Upper lobe of right lung (tissue), 1 donor: ENCODE measurements around the gene MAML3. TPM values are rescaled to one million over a fixed set of nuclear protein-coding genes. Genes with fewer than 3 reads are reported as not detected.

ENCODE experiments used
- ATAC-seq: fragments of 200-7000 bp; cut with Tn5 transposase; one replicate; pipeline ENCODE4 v1.9.1; 2020; ENCODE audit warnings: mild to moderate bottlenecking, moderate library complexity
- DNase-seq: peaks from one replicate; pipeline ENCODE4 v3.0.0-alpha.2; 2020
- H3K27ac ChIP-seq: fragments of 200-600 bp; one replicate; pipeline ENCODE4 v1.8.0; 2022
- H3K27me3 ChIP-seq: fragments of 200-600 bp; one replicate; pipeline ENCODE4 v1.8.0; 2022; ENCODE audit warnings: mild to moderate bottlenecking
- H3K36me3 ChIP-seq: fragments of 200-600 bp; one replicate; pipeline ENCODE4 v1.8.0; 2022
- H3K4me1 ChIP-seq: fragments of 200-600 bp; one replicate; pipeline ENCODE4 v1.8.0; 2022
- H3K4me3 ChIP-seq: fragments of 200-600 bp; one replicate; pipeline ENCODE4 v1.8.0; 2022; ENCODE audit warnings: mild to moderate bottlenecking
- H3K9me3 ChIP-seq: fragments of 200-600 bp; one replicate; pipeline ENCODE4 v1.8.0; 2022
- intact Hi-C: fragments of 100-400 bp; cut with DNase I; formaldehyde crosslinking; loops from one replicate; pipeline ENCODE4 v1.11.0; 2022
- total RNA-seq: library from RNA; stranded (reverse); fragmentation: NEBNext Ultra II Directional; extraction: Animal tissue kit (Norgen Biotek cat#: 25700); gene quantifications from one replicate; pipeline ENCODE4 v1.2.1, GENCODE V29; 2021
- TF ChIP-seq, protein P1 (sequence below): fragments of 200-600 bp; IDR thresholded peaks from one replicate; pipeline ENCODE4 v1.8.0; 2022; ENCODE audit warnings: antibody characterized with exemption
- donor health status: DM: no; HTN: yes; CAD: no; lungs with severe emphysema.

The MAML3 gene
- total RNA-seq, 1 donor from 2014 or later: 13.1 TPM

DNA sequence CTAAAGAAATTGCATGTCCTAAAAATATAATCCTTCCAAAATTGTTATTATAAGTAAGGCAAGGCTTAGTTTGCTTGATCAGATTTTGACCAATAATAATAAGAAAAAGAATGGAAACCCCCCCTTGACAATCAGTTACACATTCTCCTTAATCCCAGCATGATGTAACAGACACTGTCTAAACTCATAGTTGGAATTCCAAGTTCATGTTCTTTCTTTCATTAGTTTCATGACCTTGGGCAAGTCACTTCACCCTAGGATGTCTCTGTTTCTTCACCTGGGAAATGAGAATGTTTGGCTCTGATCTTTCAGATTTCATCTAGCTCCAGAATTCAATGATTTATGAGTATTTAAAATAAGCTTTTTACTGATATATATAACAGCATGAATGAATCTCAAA, 64.8 kb downstream of the MAML3 start:
- no peaks in the 10 kb centered on the region for H3K27me3 ChIP-seq
- intact Hi-C loops: no loop called here
- H3K9me3 ChIP-seq: no peaks in the 10 kb centered on the region
- TF ChIP-seq, protein P1, sequence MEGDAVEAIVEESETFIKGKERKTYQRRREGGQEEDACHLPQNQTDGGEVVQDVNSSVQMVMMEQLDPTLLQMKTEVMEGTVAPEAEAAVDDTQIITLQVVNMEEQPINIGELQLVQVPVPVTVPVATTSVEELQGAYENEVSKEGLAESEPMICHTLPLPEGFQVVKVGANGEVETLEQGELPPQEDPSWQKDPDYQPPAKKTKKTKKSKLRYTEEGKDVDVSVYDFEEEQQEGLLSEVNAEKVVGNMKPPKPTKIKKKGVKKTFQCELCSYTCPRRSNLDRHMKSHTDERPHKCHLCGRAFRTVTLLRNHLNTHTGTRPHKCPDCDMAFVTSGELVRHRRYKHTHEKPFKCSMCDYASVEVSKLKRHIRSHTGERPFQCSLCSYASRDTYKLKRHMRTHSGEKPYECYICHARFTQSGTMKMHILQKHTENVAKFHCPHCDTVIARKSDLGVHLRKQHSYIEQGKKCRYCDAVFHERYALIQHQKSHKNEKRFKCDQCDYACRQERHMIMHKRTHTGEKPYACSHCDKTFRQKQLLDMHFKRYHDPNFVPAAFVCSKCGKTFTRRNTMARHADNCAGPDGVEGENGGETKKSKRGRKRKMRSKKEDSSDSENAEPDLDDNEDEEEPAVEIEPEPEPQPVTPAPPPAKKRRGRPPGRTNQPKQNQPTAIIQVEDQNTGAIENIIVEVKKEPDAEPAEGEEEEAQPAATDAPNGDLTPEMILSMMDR: no peak
- no peaks in the 10 kb centered on the region for H3K36me3 ChIP-seq
- H3K4me1 ChIP-seq: peaks cover 51% of the 10 kb centered on the region
- H3K27ac ChIP-seq: no peak overlapping the region
- DNase-seq (no peak), ATAC-seq (no peak)
- no peak overlapping the region for H3K4me3 ChIP-seq

DNA sequence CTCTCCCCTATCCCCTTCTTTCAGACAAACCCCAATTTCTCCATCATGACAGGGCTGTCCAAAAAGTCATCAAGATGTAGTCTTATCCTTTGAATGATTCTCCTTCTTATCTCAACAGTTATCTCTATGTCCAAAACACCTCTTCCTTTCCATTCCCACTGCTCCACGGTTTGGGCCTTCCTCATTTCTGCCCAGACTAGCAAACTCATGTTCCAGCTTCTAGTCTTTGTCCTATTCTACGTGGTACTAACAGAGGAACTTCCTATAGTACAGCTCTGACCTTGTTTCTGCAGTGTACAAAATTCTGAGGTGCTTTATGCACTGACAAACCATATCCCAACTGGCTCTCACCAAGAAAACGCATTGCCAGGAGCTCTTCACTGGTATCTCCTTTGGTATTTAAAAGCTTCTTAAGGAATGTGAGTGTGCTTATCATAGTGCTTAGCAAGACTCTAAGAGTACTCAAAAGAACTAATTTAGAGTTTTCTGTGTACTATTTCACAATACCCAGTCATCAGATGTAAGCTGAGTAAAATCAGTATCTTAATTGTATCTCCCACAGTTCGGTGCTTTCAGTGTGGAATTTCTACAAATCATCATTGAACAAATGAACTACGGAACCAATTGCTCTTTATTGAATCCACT, 65.5 kb downstream of the MAML3 start:
- TF ChIP-seq, protein P1: no peak
- H3K27ac ChIP-seq: no peak overlapping the region
- intact Hi-C loops: no loop called here
- peaks cover 48% of the 10 kb centered on the region for H3K4me1 ChIP-seq
- no peak overlapping the region for H3K4me3 ChIP-seq
- no peaks in the 10 kb centered on the region for H3K9me3 ChIP-seq
- DNase-seq: no peak
- ATAC-seq: peak; percentile 48
- no peaks in the 10 kb centered on the region for H3K27me3 ChIP-seq
- no peaks in the 10 kb centered on the region for H3K36me3 ChIP-seq

DNA sequence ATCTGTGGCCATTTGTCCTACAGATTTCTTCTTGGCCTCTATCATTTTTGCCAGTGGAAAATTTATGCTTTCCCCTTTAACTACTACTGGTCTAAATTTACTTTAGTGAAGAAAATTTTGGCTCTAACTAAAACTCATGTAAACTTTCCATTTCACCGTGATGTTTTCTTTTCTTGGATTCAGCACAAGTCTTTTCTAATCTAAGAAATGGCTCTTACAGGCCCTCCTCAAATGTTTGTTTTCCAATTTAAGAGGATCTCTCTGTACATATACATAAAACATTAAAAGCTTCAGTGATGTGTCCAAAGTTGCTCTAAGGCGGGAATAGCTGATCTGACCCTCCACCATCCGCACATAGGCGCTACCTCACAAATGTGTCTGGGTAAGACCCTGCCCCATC, 68.1 kb downstream of the MAML3 start:
- H3K4me1 ChIP-seq: peaks cover 37% of the 10 kb centered on the region
- no peak for DNase-seq
- ATAC-seq: no peak
- H3K4me3 ChIP-seq: no peak overlapping the region
- H3K9me3 ChIP-seq: no peaks in the 10 kb centered on the region
- TF ChIP-seq, protein P1: no peak
- no peak overlapping the region for H3K27ac ChIP-seq
- no peaks in the 10 kb centered on the region for H3K27me3 ChIP-seq
- intact Hi-C loops: no loop called here
- H3K36me3 ChIP-seq: no peaks in the 10 kb centered on the region

DNA sequence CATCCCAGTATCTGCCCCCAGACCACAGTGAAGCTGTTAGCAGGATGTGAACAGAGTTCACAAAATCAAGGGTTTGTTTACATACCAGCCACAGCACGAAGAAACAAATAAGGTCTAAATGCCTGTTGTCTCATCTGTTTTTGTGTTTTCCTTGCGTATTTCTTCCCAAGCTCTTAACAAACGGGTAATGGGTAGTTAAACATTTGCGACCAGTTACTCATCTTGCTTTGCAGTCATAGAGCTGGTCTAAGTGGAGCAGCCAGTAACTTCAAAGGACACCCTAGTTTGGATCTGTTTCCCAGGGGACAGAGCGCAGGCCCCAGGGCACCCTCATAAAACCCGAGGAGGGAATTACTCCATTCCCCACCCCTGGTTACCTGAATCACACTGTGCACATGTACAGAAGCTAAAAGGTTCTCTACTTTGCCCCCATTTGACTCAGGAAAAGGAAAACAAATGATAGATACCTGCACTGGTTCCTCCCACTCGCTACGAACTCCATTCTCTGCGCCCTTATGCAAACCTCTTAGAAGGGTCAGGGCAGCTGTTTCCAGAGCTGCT, 68.8 kb downstream of the MAML3 start:
- intact Hi-C loops: no loop called here
- Histone ChIP-seq H3K4me3 (no peak overlapping the region), H3K27ac (no peak overlapping the region), H3K36me3 (no peaks in the 10 kb centered on the region), H3K4me1 (peaks cover 42% of the 10 kb centered on the region), H3K9me3 (no peaks in the 10 kb centered on the region), H3K27me3 (no peaks in the 10 kb centered on the region)
- no peak for DNase-seq
- ATAC-seq: peak; percentile 8
- TF ChIP-seq, protein P1: no peak

DNA sequence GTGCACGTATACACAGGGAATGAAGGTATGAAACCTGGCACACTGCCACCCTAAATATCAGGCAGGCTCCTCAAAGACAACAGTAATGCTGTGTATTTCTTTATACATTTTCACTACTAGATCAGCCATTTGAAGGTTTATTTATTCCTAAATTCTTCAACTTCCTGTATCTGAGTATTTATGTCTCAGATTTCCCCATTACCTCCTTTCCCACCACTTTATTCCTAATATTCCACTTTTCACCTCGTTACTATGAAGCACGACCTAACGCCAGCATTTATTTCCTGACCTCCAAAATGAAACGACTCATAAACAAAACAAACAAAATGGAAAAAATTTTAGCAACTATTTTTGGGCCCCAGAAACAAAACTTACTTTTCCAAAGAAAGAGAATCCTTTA, 69.6 kb downstream of the MAML3 start:
- peaks cover 42% of the 10 kb centered on the region for H3K4me1 ChIP-seq

More for the DNA sequence above, 69.6 kb downstream of the MAML3 start:
- intact Hi-C loops: no loop called here
- no peaks in the 10 kb centered on the region for H3K27me3 ChIP-seq
- no peaks in the 10 kb centered on the region for H3K9me3 ChIP-seq
- TF ChIP-seq, protein P1: no peak
- ATAC-seq: no peak
- no peak overlapping the region for H3K4me3 ChIP-seq
- H3K36me3 ChIP-seq: no peaks in the 10 kb centered on the region
- DNase-seq: no peak
- no peak overlapping the region for H3K27ac ChIP-seq
